PC-3 (cell line): ENCODE results near the gene PLXNA3. TPM values are rescaled to one million over a fixed set of nuclear protein-coding genes. Genes with fewer than 3 reads are reported as not detected.

Experiments
- ATAC-seq: fragments of 200-7000 bp; cut with Tn5 transposase; 2 replicates; pipeline ENCODE4 v1.9.1; 2020; ENCODE audit warnings: mild to moderate bottlenecking, moderate library complexity
- BruUV-seq: library from RNA; stranded (reverse); fragments of 400-500 nt; replicated peaks from 2 replicates; lab custom pipeline; 2021; lab: Mats Ljungman, UMichigan
- CTCF ChIA-PET: fragments of 300-600 bp; sonication (Branson Sonifier 250); formaldehyde crosslinking; loops from one replicate; lab custom pipeline; 2022; ENCODE audit warnings: antibody characterized with exemption; lab: Charles Lee
- POLR2A ChIA-PET: fragments of 300-600 bp; sonication (Branson Sonifier 250); formaldehyde crosslinking; loops from one replicate; lab custom pipeline; 2022; ENCODE audit warnings: antibody characterized with exemption; ENCODE audit not compliant: unreplicated experiment; lab: Charles Lee
- DNase-seq: peaks from one replicate; pipeline ENCODE4 v3.0.0-alpha.2; 2015
- H2AFZ ChIP-seq: fragments of 300-600 bp; sonication (generic); 2 replicates; pipeline ENCODE4 v1.6.0; 2016; ENCODE audit warnings: antibody characterized with exemption, low read length
- H3F3A ChIP-seq: fragments of 300-600 bp; sonication (generic); one replicate; pipeline ENCODE4 v1.6.0; 2017; ENCODE audit warnings: antibody characterized with exemption, low read length, control low read depth, mild to moderate bottlenecking; ENCODE audit not compliant: unreplicated experiment
- H3K27ac ChIP-seq: fragments of 300-600 bp; sonication (generic); 2 replicates; pipeline ENCODE4 v1.5.1; 2016; ENCODE audit warnings: mild to moderate bottlenecking, low read length
- H3K27me3 ChIP-seq: fragments of 300-600 bp; sonication (generic); 2 replicates; pipeline ENCODE4 v1.6.1; 2016; ENCODE audit warnings: low read length, mixed read lengths
- H3K36me3 ChIP-seq: fragments of 300-600 bp; sonication (generic); 2 replicates; pipeline ENCODE4 v1.6.1; 2016; ENCODE audit warnings: low read depth, mixed run types, low read length, mixed read lengths
- H3K4me1 ChIP-seq: fragments of 300-600 bp; sonication (generic); 2 replicates; pipeline ENCODE4 v1.5.1; 2016; ENCODE audit warnings: low read length; ENCODE audit not compliant: insufficient read depth
- H3K4me2 ChIP-seq: fragments of 300-600 bp; sonication (generic); 2 replicates; pipeline ENCODE4 v1.6.0; 2016; ENCODE audit warnings: low read length
- H3K4me3 ChIP-seq: fragments of 300-600 bp; sonication (generic); 2 replicates; pipeline ENCODE4 v1.5.1; 2016; ENCODE audit warnings: mild to moderate bottlenecking, low read length, mixed read lengths
- H3K79me2 ChIP-seq: fragments of 300-600 bp; sonication (generic); 2 replicates; pipeline ENCODE4 v1.6.1; 2017; ENCODE audit warnings: low read length, mixed read lengths
- H3K9ac ChIP-seq: fragments of 300-600 bp; sonication (generic); 2 replicates; pipeline ENCODE4 v1.6.0; 2016; ENCODE audit warnings: mild to moderate bottlenecking, low read length
- H3K9me2 ChIP-seq: fragments of 300-600 bp; sonication (generic); replicated peaks from 2 replicates; pipeline ENCODE4 v1.6.1; 2016; ENCODE audit warnings: mixed run types, low read length, mixed read lengths
- H3K9me3 ChIP-seq: fragments of 300-600 bp; sonication (generic); 2 replicates; pipeline ENCODE4 v1.6.1; 2016; ENCODE audit warnings: low read length, mixed read lengths
- H4K20me1 ChIP-seq: fragments of 300-600 bp; sonication (generic); 2 replicates; pipeline ENCODE4 v1.6.1; 2016; ENCODE audit warnings: low read length, mixed read lengths
- EZH2 ChIP-seq: fragments of 300-600 bp; sonication (generic); IDR thresholded peaks from one replicate; pipeline ENCODE4 v1.6.1; 2017; ENCODE audit warnings: antibody characterized with exemption, mild to moderate bottlenecking, low read length; ENCODE audit not compliant: unreplicated experiment
- EZH2phosphoT487 ChIP-seq: fragments of 300-600 bp; sonication (generic); IDR thresholded peaks from 2 replicates; pipeline ENCODE4 v1.6.1; 2018; ENCODE audit warnings: mild to moderate bottlenecking, antibody characterized with exemption, low read length, borderline replicate concordance
- intact Hi-C: fragments of 100-400 bp; cut with micrococcal nuclease; formaldehyde crosslinking; loops from 2 replicates; pipeline ENCODE4 v1.9.0; 2023
- total RNA-seq: library from RNA; depleted of rRNA; stranded (reverse); fragments of >200 nt; gene quantifications from 2 replicates; pipeline ENCODE4 v1.2.3, GENCODE V29; 2014
- TF ChIP-seq, protein P1 (sequence below): fragments of 300-600 bp; sonication (generic); conservative IDR thresholded peaks from 2 replicates; pipeline ENCODE4 v1.5.1; 2017; ENCODE audit warnings: antibody characterized with exemption, low read depth, mild to moderate bottlenecking, low read length

Gene PLXNA3
- total RNA-seq, 1 experiment from 2014 or later, result 5.3 TPM

DNA sequence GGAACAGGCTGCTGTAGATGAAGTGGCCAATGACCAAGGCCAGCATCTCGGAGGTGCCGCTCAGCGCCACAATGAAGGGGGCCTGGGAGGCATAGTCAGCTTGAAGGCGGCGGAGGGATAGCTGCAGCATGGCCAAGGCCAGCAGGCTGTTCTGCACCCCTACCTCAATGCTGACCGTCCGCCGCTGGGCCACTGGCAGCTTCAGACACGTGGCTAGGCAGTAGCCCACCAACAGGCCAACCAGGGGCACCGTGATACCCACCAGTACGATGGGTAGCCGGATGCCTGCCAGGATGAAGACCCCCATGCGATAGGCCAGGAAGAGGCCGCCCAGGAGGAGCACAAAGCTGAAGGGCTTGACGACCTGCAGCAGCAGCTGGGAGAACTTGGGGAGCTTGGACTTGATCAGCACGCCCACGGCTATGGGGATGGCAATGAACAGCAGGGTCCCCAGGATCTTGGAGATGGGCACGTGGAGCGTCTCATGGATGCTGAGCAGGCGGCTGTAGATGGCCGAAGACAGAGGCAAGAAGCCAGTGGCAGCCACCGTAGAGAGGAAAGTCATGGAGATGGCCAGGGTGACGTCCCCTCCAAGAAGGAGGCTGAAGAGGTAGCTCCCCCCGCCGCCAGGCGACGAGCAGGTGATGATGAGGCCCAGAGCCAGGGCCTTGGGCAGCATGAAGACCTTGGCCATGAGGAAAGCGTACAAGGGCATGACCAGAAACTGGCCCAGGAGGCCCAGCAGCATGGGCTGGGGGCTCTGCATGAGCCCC lies 29.6 kb downstream of the PLXNA3 start:
- peaks cover 15% of the 10 kb centered on the region for H3K36me3 ChIP-seq
- H2AFZ ChIP-seq, result no peak overlapping the region
- no peaks in the 10 kb centered on the region for H3F3A ChIP-seq
- ATAC-seq, result no peak
- H3K9me2 ChIP-seq, result no peaks in the 10 kb centered on the region
- BruUV-seq, result no TSS peak
- POLR2A ChIA-PET, result no interaction called here
- H3K27me3 ChIP-seq, result no peaks in the 10 kb centered on the region
- TF ChIP-seq EZH2phosphoT487 (no peak), EZH2 (no peak)
- TF ChIP-seq, protein P1, sequence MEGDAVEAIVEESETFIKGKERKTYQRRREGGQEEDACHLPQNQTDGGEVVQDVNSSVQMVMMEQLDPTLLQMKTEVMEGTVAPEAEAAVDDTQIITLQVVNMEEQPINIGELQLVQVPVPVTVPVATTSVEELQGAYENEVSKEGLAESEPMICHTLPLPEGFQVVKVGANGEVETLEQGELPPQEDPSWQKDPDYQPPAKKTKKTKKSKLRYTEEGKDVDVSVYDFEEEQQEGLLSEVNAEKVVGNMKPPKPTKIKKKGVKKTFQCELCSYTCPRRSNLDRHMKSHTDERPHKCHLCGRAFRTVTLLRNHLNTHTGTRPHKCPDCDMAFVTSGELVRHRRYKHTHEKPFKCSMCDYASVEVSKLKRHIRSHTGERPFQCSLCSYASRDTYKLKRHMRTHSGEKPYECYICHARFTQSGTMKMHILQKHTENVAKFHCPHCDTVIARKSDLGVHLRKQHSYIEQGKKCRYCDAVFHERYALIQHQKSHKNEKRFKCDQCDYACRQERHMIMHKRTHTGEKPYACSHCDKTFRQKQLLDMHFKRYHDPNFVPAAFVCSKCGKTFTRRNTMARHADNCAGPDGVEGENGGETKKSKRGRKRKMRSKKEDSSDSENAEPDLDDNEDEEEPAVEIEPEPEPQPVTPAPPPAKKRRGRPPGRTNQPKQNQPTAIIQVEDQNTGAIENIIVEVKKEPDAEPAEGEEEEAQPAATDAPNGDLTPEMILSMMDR, result no peak
- H4K20me1 ChIP-seq, result no peaks in the 10 kb centered on the region
- H3K27ac ChIP-seq, result no peak overlapping the region
- intact Hi-C loops, result no loop called here
- peaks cover 34% of the 10 kb centered on the region for H3K4me1 ChIP-seq
- H3K4me2 ChIP-seq, result no peak overlapping the region
- peaks cover 52% of the 10 kb centered on the region for H3K79me2 ChIP-seq
- no peaks in the 10 kb centered on the region for H3K9me3 ChIP-seq
- H3K9ac ChIP-seq, result no peak overlapping the region
- CTCF ChIA-PET, result no interaction called here
- DNase-seq, result no peak
- no peak overlapping the region for H3K4me3 ChIP-seq

- no peaks in the 10 kb centered on the region for H3K27me3 ChIP-seq
- ChIA-PET CTCF (no interaction called here), POLR2A (no interaction called here)
- TF ChIP-seq EZH2phosphoT487, result no peak
- TF ChIP-seq, protein P1, result no peak
- TF ChIP-seq EZH2, result no peak
- no peak overlapping the region; the same call in 1 of the 2 replicates for H3K4me3 ChIP-seq
- no peak for ATAC-seq
- DNase-seq, result no peak
- H3K79me2 ChIP-seq, result peaks cover 52% of the 10 kb centered on the region
- no peaks in the 10 kb centered on the region for H3F3A ChIP-seq
- H3K27ac ChIP-seq, result no peak overlapping the region
- H3K4me1 ChIP-seq, result peaks cover 34% of the 10 kb centered on the region
- no peaks in the 10 kb centered on the region for H3K9me3 ChIP-seq
- H4K20me1 ChIP-seq, result no peaks in the 10 kb centered on the region
- H3K4me2 ChIP-seq, result peak overlapping the region; percentile 87; the same call in 1 of the 2 replicates
- intact Hi-C loops, result no loop called here
- no peak overlapping the region for H2AFZ ChIP-seq
- H3K9ac ChIP-seq, result no peak overlapping the region
- no TSS peak for BruUV-seq
- no peaks in the 10 kb centered on the region for H3K9me2 ChIP-seq
- peaks cover 15% of the 10 kb centered on the region for H3K36me3 ChIP-seq
Measured at GRCh38 chrX:154488336-154489075, 30.4 kb downstream of the PLXNA3 start.
